ENCODE measurements around the gene KHDC1L.
"Not testable (repeated sequence)": the region's sequence is repeated elsewhere in the genome, so short reads cannot be mapped to it uniquely, and the experiment has no call there.

DNA sequence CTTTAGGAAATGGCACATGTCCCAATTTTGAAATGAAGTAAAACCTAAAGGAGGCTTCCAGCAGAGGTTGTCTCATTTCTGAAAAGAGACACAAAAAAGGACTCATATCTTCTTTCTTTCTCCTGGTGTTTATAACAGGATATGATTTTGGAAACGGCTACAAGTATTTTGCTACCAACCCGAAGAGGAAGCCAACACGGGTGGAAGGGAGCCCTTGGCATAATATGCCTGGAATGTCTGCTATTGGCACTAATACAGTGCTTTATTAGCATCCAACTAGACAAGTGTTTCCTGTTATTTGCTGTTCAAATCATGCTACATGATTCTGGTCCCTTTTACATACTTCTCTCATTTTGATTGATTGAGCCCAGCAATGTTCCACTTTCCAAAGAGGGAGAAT, 8.7 kb upstream of the KHDC1L start:
- TF ChIP-seq EZH2phosphoT487 (IDR thresholded peaks at IDR 0.05; ENCODE audit: borderline replicate concordance, low read length), result not testable (repeated sequence)
- TF ChIP-seq, protein P1, sequence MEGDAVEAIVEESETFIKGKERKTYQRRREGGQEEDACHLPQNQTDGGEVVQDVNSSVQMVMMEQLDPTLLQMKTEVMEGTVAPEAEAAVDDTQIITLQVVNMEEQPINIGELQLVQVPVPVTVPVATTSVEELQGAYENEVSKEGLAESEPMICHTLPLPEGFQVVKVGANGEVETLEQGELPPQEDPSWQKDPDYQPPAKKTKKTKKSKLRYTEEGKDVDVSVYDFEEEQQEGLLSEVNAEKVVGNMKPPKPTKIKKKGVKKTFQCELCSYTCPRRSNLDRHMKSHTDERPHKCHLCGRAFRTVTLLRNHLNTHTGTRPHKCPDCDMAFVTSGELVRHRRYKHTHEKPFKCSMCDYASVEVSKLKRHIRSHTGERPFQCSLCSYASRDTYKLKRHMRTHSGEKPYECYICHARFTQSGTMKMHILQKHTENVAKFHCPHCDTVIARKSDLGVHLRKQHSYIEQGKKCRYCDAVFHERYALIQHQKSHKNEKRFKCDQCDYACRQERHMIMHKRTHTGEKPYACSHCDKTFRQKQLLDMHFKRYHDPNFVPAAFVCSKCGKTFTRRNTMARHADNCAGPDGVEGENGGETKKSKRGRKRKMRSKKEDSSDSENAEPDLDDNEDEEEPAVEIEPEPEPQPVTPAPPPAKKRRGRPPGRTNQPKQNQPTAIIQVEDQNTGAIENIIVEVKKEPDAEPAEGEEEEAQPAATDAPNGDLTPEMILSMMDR (IDR thresholded peaks at IDR 0.05; ENCODE audit: low read depth, low read length, poor library complexity, severe bottlenecking), result not testable (repeated sequence)

Measured in DOHH2 (cell line).